Lower lobe of right lung (tissue), 2 donors: ENCODE data around the gene BLVRA. TPM values are rescaled to one million over a fixed set of nuclear protein-coding genes. Genes with fewer than 3 reads are reported as not detected.
A peak's percentile ranks its signal among the peaks of the same experiment; 100 is the strongest.
"Not testable (repeated sequence)": the region's sequence is repeated elsewhere in the genome, so short reads cannot be mapped to it uniquely, and the experiment has no call there.

Source experiments
- ATAC-seq, 2 donors: fragments of 200-7000 bp; cut with Tn5 transposase; one replicate each; pipeline ENCODE4 v1.9.1; 2020 to 2022; ENCODE audit warnings: mild to moderate bottlenecking in 2 of 2, moderate library complexity in 2 of 2
- DNase-seq: peaks from one replicate; pipeline ENCODE4 v3.0.0-alpha.2; 2020
- H3K27ac ChIP-seq: fragments of 200-600 bp; one replicate; pipeline ENCODE4 v1.8.0; 2022
- H3K27me3 ChIP-seq: fragments of 200-600 bp; one replicate; pipeline ENCODE4 v1.8.0; 2022; ENCODE audit warnings: low read depth
- H3K36me3 ChIP-seq: fragments of 200-600 bp; one replicate; pipeline ENCODE4 v1.8.0; 2022; ENCODE audit warnings: mild to moderate bottlenecking
- H3K4me1 ChIP-seq: fragments of 200-600 bp; one replicate; pipeline ENCODE4 v1.8.0; 2022
- H3K4me3 ChIP-seq: fragments of 200-600 bp; one replicate; pipeline ENCODE4 v1.8.0; 2022; ENCODE audit warnings: mild to moderate bottlenecking
- H3K9me3 ChIP-seq: fragments of 200-600 bp; one replicate; pipeline ENCODE4 v1.8.0; 2022
- intact Hi-C: fragments of 100-400 bp; cut with DNase I; formaldehyde crosslinking; loops from one replicate; pipeline ENCODE4 v1.11.0; 2022
- total RNA-seq: library from RNA; stranded (reverse); fragmentation: NEBNext Ultra II Directional; extraction: Animal tissue kit (Norgen Biotek cat#: 25700); gene quantifications from one replicate; pipeline ENCODE4 v1.2.1, GENCODE V29; 2021
- TF ChIP-seq, protein P1 (sequence below): fragments of 200-600 bp; IDR thresholded peaks from one replicate; pipeline ENCODE4 v1.8.0; 2022; ENCODE audit warnings: antibody characterized with exemption, mild to moderate bottlenecking
- donor health status: DM: no; HTN: yes; CAD: no; lungs with severe emphysema.

Gene BLVRA
- total RNA-seq, 1 donor from 2014 or later = 106 TPM

DNA sequence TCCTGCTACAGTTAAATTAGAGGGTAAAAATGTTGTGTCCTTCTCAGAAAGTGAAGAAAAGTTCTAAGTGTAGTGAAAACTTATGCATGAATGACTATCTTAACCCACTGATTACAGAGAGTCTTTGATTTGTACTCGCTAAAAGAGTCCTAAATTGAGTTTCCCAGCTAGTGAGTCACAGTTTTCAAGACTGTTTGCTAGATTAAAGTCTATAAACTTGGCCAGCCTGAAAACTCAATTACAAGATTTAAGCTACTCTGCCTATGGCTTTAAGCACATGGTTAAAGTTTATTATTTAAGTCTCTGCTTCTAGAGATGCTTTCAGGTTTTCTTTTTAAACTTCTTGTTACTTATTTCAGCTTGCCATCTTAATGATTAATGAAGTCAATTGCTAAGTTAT, 66.5 kb downstream of the BLVRA start:
- intact Hi-C loops = no loop called here
- no peak overlapping the region for H3K4me3 ChIP-seq
- ATAC-seq = no peak

DNA sequence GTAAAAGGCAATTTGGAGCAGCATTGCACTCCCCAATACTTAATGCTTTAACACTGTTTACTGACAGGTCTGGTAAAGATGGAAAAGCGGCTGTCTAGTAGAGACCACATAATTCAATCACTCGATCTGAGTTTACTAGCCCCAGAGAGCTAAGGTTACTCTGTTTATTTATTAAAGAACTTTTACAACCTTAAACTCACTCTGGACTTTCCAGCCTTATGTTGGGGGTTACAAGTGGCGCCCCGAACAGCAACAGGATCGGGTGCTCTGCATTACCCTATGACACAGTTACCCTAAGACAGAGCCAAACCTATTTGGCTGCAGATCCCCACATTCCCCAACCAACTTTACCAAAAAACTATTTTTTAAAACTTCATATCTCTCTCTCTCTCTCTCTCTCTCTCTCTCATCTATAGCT, 66.9 kb downstream of the BLVRA start:
- TF ChIP-seq, protein P1, sequence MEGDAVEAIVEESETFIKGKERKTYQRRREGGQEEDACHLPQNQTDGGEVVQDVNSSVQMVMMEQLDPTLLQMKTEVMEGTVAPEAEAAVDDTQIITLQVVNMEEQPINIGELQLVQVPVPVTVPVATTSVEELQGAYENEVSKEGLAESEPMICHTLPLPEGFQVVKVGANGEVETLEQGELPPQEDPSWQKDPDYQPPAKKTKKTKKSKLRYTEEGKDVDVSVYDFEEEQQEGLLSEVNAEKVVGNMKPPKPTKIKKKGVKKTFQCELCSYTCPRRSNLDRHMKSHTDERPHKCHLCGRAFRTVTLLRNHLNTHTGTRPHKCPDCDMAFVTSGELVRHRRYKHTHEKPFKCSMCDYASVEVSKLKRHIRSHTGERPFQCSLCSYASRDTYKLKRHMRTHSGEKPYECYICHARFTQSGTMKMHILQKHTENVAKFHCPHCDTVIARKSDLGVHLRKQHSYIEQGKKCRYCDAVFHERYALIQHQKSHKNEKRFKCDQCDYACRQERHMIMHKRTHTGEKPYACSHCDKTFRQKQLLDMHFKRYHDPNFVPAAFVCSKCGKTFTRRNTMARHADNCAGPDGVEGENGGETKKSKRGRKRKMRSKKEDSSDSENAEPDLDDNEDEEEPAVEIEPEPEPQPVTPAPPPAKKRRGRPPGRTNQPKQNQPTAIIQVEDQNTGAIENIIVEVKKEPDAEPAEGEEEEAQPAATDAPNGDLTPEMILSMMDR = no peak
- intact Hi-C loops = no loop called here
- Histone ChIP-seq H3K36me3 (no peaks in the 10 kb centered on the region), H3K27ac (no peak overlapping the region), H3K9me3 (no peaks in the 10 kb centered on the region), H3K4me3 (no peak overlapping the region), H3K4me1 (no peaks in the 10 kb centered on the region), H3K27me3 (no peaks in the 10 kb centered on the region)
- ATAC-seq = no peak
- DNase-seq = no peak

More for the DNA sequence above, 66.5 kb downstream of the BLVRA start:
- no peaks in the 10 kb centered on the region for H3K27me3 ChIP-seq
- H3K36me3 ChIP-seq = no peaks in the 10 kb centered on the region
- no peak for DNase-seq
- TF ChIP-seq, protein P1 = no peak
- no peaks in the 10 kb centered on the region for H3K4me1 ChIP-seq
- H3K27ac ChIP-seq = no peak overlapping the region
- H3K9me3 ChIP-seq = no peaks in the 10 kb centered on the region

DNA sequence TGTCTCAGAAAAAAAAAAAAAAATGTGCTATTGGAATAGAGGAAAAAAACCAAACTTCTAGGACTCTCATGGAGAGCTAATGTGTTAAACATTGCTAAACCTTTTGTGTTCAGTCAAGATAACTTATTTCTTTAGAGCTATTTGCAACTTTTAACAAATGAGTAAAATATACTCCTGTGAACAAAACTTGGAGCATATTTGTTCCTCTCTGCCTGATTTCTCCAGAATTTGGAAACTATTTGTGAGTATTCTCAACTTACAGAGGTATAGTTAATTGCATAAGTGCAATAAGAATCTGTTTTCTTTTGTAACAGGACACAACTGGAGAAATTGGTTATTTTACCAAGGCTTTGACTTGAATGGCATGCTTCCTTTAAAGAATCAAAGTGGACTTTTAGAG, 72.4 kb downstream of the BLVRA start:
- H3K9me3 ChIP-seq, H3K27me3 ChIP-seq, H3K4me3 ChIP-seq, H3K36me3 ChIP-seq, DNase-seq, H3K27ac ChIP-seq, H3K4me1 ChIP-seq, ATAC-seq: not testable (repeated sequence)
- intact Hi-C loops = loop anchor here (10.0 kb wide), 1 partner anchor 256 kb away; no protein-coding TSS in a partner anchor

DNA sequence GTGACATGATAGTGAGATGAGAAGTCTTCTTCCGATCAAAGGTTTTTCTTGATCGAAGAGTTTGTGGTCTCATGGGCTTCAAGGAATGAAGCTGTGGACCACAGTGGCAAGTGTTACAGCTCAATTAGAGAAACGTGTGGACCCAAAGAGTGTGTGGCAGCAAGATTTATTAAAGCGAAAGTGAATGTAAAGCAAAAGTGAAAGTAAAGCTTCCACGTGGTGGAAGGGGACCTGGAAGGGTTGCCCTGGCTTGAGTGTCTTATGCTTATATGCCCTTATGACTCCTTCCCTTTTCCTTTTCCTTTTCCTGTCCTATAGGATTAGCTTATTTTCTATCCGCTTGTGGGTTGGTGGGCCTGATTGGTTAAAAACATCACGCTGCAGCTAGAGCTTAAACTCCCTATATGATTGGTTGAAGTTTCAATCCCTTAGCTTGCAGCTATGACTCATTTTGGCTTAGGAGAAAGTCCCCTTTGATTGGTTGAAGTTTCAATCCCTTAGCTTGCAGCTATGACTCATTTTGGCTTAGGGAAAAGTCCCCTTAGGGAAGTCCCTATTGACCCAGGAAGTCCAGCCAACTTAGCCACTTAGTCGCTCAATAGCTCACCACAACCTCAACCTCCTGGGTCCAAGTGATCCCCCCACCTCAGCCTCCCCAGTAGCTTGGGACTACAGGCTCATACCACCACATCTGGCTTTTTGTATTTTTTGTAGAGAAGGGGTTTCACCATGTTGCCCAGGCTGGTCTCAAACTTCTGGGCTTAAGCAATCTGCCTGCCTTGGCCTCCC, 76.2 kb downstream of the BLVRA start:
- H3K27me3 ChIP-seq = no peaks in the 10 kb centered on the region
- no peak for DNase-seq
- no peaks in the 10 kb centered on the region for H3K9me3 ChIP-seq
- no peaks in the 10 kb centered on the region for H3K36me3 ChIP-seq
- peak; percentile 27 to 62 for ATAC-seq
- peaks cover 6% of the 10 kb centered on the region for H3K4me1 ChIP-seq
- intact Hi-C loops = loop anchor here (10.0 kb wide), 1 partner anchor 260 kb away; no protein-coding TSS in a partner anchor
- no peak overlapping the region for H3K27ac ChIP-seq
- peak overlapping the region; percentile 45 for H3K4me3 ChIP-seq
- TF ChIP-seq, protein P1 = no peak

DNA sequence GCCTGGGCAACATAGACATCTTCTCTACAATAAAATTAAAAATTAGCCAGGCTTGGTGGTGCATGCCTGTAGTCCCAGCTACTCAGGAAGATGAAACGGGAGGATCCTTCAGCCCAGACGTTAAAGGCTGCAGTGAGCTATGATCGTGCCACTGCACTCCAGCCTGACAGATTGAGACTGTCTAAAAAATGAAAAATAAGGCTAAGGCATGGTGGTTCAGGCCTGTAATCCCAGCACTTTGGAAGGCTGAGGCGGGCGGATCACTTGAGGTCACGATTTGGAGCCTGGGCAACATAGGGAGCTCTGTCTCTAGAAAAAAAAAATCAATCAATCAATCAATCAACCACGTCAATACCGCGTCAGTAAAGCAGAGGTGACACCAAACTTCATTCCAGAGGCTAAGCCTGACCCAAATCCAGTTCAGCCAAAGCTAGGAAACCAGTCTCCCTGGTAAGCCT, 79.8 kb downstream of the BLVRA start:
- intact Hi-C loops = loop anchor here (10.0 kb wide), 1 partner anchor 263 kb away; no protein-coding TSS in a partner anchor
- TF ChIP-seq, protein P1 = no peak
- peaks cover 6% of the 10 kb centered on the region for H3K4me1 ChIP-seq
- DNase-seq = no peak
- no peaks in the 10 kb centered on the region for H3K9me3 ChIP-seq
- H3K4me3 ChIP-seq = peak overlapping the region; percentile 39
- H3K27me3 ChIP-seq = no peaks in the 10 kb centered on the region
- H3K36me3 ChIP-seq = no peaks in the 10 kb centered on the region
- ATAC-seq = no peak
- peak overlapping the region; percentile 53 for H3K27ac ChIP-seq

DNA sequence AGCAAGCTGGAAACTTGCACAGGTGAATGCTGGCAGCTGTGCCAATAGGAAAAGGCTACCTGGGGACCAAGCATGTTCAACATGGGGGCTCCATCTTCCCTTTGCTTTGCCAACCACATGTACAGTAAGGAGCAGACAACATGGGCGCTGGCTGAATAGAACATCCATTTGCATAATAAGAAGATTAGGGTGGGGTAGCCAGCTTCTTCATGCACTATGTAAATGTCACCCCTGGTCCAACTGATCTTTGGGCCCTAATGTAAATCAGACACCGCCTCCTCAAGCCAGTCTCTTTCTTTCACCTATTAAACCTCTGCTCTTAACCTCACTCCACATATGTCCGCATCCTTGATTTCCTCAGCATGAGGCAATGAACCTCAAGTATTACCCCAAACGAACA, 84.8 kb downstream of the BLVRA start:
- DNase-seq = no peak
- Histone ChIP-seq H3K9me3 (no peaks in the 10 kb centered on the region), H3K27me3 (peaks cover 10% of the 10 kb centered on the region), H3K27ac (no peak overlapping the region), H3K4me3 (no peak overlapping the region), H3K36me3 (no peaks in the 10 kb centered on the region), H3K4me1 (peaks cover 6% of the 10 kb centered on the region)
- no peak for ATAC-seq
- intact Hi-C loops = no loop called here
- TF ChIP-seq, protein P1 = no peak
